Mesothelial cell of epicardium (in vitro differentiated cells): ENCODE data around the gene SNF8. TPM values are rescaled to one million over a fixed set of nuclear protein-coding genes. Genes with fewer than 3 reads are reported as not detected.
A peak's percentile ranks its signal among the peaks of the same experiment; 100 is the strongest.

Experiments
- DNase-seq, 2 experiments: peaks; one replicate each; pipeline ENCODE4 v3.0.0; 2021; ENCODE audit warnings: low spot score in 2 of 2; ENCODE audit not compliant: unreplicated experiment in 2 of 2
- H3K27ac Mint-ChIP-seq: 2 replicates; pipeline ENCODE4 v1.8.0; 2021; ENCODE audit warnings: mixed read lengths
- H3K27me3 Mint-ChIP-seq: 2 replicates; pipeline ENCODE4 v1.8.0; 2021; ENCODE audit warnings: low read depth, mixed read lengths
- H3K36me3 Mint-ChIP-seq: 2 replicates; pipeline ENCODE4 v1.8.0; 2021; ENCODE audit warnings: mixed read lengths
- H3K4me1 Mint-ChIP-seq: 2 replicates; pipeline ENCODE4 v1.8.0; 2021; ENCODE audit warnings: mixed read lengths
- H3K4me3 Mint-ChIP-seq: 2 replicates; pipeline ENCODE4 v1.8.0; 2021; ENCODE audit warnings: mild to moderate bottlenecking, moderate library complexity, mixed read lengths
- H3K9me3 Mint-ChIP-seq: 2 replicates; pipeline ENCODE4 v1.8.0; 2021; ENCODE audit warnings: mixed read lengths
- total RNA-seq: library from RNA; stranded (reverse); gene quantifications from 3 replicates; pipeline ENCODE4 v1.2.1, GENCODE V29; 2021
- TF ChIP-seq, protein P1 (sequence below): fragments of 200-600 bp; sonication (generic); IDR thresholded peaks from one replicate; pipeline ENCODE4 v1.5.0; 2021; ENCODE audit warnings: antibody characterized with exemption; ENCODE audit not compliant: unreplicated experiment

Gene SNF8
- 78.6 to 91.5 TPM (median 88.0 TPM) in 3 replicates for total RNA-seq

GRCh38 chr17:48944515-48945260 is at the start of gene SNF8:
Gene SNF8 (minus strand): TSS chr17:48944842. CDS start chr17:48944734, 108 bp downstream.
- H3K27ac Mint-ChIP-seq: peak within 1 kb of the TSS; percentile 99
- peak; percentile 88 to 95 for DNase-seq
- no peaks in the 10 kb centered on the region for H3K27me3 Mint-ChIP-seq
- TF ChIP-seq, protein P1, sequence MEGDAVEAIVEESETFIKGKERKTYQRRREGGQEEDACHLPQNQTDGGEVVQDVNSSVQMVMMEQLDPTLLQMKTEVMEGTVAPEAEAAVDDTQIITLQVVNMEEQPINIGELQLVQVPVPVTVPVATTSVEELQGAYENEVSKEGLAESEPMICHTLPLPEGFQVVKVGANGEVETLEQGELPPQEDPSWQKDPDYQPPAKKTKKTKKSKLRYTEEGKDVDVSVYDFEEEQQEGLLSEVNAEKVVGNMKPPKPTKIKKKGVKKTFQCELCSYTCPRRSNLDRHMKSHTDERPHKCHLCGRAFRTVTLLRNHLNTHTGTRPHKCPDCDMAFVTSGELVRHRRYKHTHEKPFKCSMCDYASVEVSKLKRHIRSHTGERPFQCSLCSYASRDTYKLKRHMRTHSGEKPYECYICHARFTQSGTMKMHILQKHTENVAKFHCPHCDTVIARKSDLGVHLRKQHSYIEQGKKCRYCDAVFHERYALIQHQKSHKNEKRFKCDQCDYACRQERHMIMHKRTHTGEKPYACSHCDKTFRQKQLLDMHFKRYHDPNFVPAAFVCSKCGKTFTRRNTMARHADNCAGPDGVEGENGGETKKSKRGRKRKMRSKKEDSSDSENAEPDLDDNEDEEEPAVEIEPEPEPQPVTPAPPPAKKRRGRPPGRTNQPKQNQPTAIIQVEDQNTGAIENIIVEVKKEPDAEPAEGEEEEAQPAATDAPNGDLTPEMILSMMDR: no peak
- peak within 1 kb of the TSS; percentile 98 for H3K4me3 Mint-ChIP-seq
- H3K9me3 Mint-ChIP-seq: no peaks in the 10 kb centered on the region
- H3K36me3 Mint-ChIP-seq: peaks cover 5% of the 10 kb centered on the region
- peaks cover 10% of the 10 kb centered on the region for H3K4me1 Mint-ChIP-seq

- TF ChIP-seq, protein P1: no peak
- Mint-ChIP-seq H3K4me3 (no peak overlapping the region), H3K4me1 (peaks cover 27% of the 10 kb centered on the region), H3K9me3 (no peaks in the 10 kb centered on the region), H3K27ac (no peak overlapping the region), H3K27me3 (no peaks in the 10 kb centered on the region), H3K36me3 (no peaks in the 10 kb centered on the region)
- DNase-seq: no peak
These were observed 49.3 kb upstream of the SNF8 start for GRCh38 chr17:48993951-48994350.

- Mint-ChIP-seq H3K27me3 (no peaks in the 10 kb centered on the region), H3K4me1 (peaks cover 27% of the 10 kb centered on the region), H3K27ac (peak overlapping the region; percentile 43), H3K9me3 (no peaks in the 10 kb centered on the region), H3K4me3 (no peak overlapping the region), H3K36me3 (no peaks in the 10 kb centered on the region)
- TF ChIP-seq, protein P1: no peak
- no peak for DNase-seq
These were observed 48.7 kb upstream of the SNF8 start for GRCh38 chr17:48993305-48993704.

DNA sequence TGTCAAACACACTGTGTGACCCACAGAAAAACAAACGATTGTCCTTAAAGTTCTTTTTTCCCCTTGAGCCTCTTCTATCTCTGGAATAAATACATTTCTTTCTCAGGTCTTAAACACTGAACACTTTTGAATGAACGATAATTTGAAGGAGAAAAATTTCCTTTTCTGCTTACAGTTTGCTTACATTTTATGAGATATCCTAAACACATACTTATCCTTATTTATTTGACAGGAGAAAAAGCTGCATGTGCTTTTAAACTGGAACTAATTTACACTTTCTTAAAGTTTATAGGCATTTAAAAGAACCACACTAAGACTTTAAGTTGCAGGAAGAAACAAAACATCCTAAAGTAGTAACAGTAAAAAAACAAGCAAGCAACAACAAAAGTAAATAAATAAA is 47.8 kb upstream of the SNF8 start:
- Mint-ChIP-seq H3K27me3 (no peaks in the 10 kb centered on the region), H3K36me3 (no peaks in the 10 kb centered on the region), H3K9me3 (no peaks in the 10 kb centered on the region), H3K4me1 (peaks cover 27% of the 10 kb centered on the region), H3K27ac (peak overlapping the region; percentile 19), H3K4me3 (no peak overlapping the region)
- TF ChIP-seq, protein P1: no peak
- DNase-seq: no peak

DNA sequence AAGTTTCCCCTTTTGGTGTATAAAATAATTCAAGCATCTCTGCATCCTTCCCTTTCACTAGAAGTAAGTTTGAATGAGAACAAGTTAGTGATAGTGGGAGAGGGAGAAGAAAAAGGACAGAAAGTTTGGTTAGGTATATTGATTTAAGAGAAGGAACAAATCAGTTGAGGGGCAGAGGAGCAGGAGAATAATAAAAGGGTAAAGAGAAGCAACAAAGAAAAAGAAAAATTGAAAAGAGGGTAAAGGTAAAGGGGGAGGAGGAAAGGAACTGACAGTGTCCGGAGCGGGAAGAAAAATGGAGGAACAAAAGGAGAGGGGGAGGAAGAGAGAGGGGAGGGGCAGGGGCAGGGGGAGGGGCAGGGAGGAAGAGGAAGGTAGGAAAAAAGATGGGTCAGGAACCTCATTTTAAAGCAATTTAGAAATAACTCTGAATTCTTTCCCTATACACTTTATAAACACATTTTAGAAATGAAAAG is 46.3 kb upstream of the SNF8 start:
- no peaks in the 10 kb centered on the region for H3K27me3 Mint-ChIP-seq
- H3K36me3 Mint-ChIP-seq: no peaks in the 10 kb centered on the region
- no peak for DNase-seq
- peak overlapping the region; percentile 5 for H3K27ac Mint-ChIP-seq
- peak overlapping the region; percentile 24 for H3K4me3 Mint-ChIP-seq
- no peaks in the 10 kb centered on the region for H3K9me3 Mint-ChIP-seq
- H3K4me1 Mint-ChIP-seq: peaks cover 27% of the 10 kb centered on the region
- TF ChIP-seq, protein P1: no peak
